GM06990 (cell line): Measurements from ENCODE around the gene ATP6AP1.

Experiments
- DNase-seq: peaks from one replicate; pipeline ENCODE4 v3.0.0-alpha.2; 2011; ENCODE audit not compliant: insufficient read length; ENCODE audit errors: extremely low read depth
- H3K27me3 ChIP-seq: replicated peaks from 2 replicates; pipeline ENCODE4 v1.6.0; 2011; ENCODE audit warnings: low read length; ENCODE audit not compliant: control insufficient read depth, insufficient read depth
- H3K36me3 ChIP-seq: 2 replicates; pipeline ENCODE4 v1.5.1; 2011; ENCODE audit warnings: low read length; ENCODE audit not compliant: control insufficient read depth, insufficient read depth
- H3K4me3 ChIP-seq: replicated peaks from 2 replicates; pipeline ENCODE4 v1.5.1; 2011; ENCODE audit warnings: low read depth, mild to moderate bottlenecking, control low read depth, low read length
- CTCF ChIP-seq: IDR thresholded peaks from 2 replicates; pipeline ENCODE4 v1.5.1; 2011; ENCODE audit warnings: low read length, control low read depth, mild to moderate bottlenecking, inconsistent platforms; ENCODE audit not compliant: insufficient read depth, poor library complexity, severe bottlenecking

ATP6AP1 gene

GRCh38 chrX:154413142-154413541, 15.3 kb upstream of the ATP6AP1 start:
- DNase-seq, result no peak
- H3K4me3 ChIP-seq, result no peak overlapping the region
- H3K36me3 ChIP-seq, result no peaks in the 10 kb centered on the region; the same call in 1 of the 2 replicates
- no peaks in the 10 kb centered on the region for H3K27me3 ChIP-seq
- TF ChIP-seq CTCF, result no peak

- Histone ChIP-seq H3K4me3 (no peak overlapping the region), H3K27me3 (no peaks in the 10 kb centered on the region), H3K36me3 (no peaks in the 10 kb centered on the region; the same call in 1 of the 2 replicates)
- DNase-seq, result no peak
- no peak for TF ChIP-seq CTCF
Observed at GRCh38 chrX:154417157-154417556, 11.3 kb upstream of the ATP6AP1 start.

GRCh38 chrX:154419189-154419588, 9.3 kb upstream of the ATP6AP1 start:
- Histone ChIP-seq H3K27me3 (no peaks in the 10 kb centered on the region), H3K4me3 (no peak overlapping the region), H3K36me3 (no peaks in the 10 kb centered on the region)
- DNase-seq, result no peak
- TF ChIP-seq CTCF, result no peak

GRCh38 chrX:154419688-154420401, 8.6 kb upstream of the ATP6AP1 start:
- H3K27me3 ChIP-seq, result no peaks in the 10 kb centered on the region
- no peak for TF ChIP-seq CTCF
- no peaks in the 10 kb centered on the region for H3K36me3 ChIP-seq
- H3K4me3 ChIP-seq, result no peak overlapping the region
- no peak for DNase-seq

GRCh38 chrX:154420402-154420756, 8.1 kb upstream of the ATP6AP1 start:
- no peak for TF ChIP-seq CTCF
- Histone ChIP-seq H3K27me3 (no peaks in the 10 kb centered on the region), H3K4me3 (no peak overlapping the region), H3K36me3 (no peaks in the 10 kb centered on the region)
- no peak for DNase-seq
